Body of pancreas (tissue), 4 donors: Measurements from ENCODE around the gene CHSY1.

ENCODE experiments used
- CTCF ChIP-seq, 7 experiments: fragments of 450-650 bp in 4 of 7; fragments of 200-600 bp in 3 of 7; sonication (generic) in 3 of 7; IDR thresholded peaks; one replicate each; pipeline ENCODE4 v1.5.1; 2016 to 2019; ENCODE audit warnings: antibody characterized with exemption in 7 of 7
- POLR2A ChIP-seq, 3 donors: fragments of 450-650 bp; IDR thresholded peaks; one replicate each; pipeline ENCODE4 v1.6.1; 2016; ENCODE audit warnings: antibody characterized with exemption in 3 of 3, mild to moderate bottlenecking in 2 of 3

DNA sequence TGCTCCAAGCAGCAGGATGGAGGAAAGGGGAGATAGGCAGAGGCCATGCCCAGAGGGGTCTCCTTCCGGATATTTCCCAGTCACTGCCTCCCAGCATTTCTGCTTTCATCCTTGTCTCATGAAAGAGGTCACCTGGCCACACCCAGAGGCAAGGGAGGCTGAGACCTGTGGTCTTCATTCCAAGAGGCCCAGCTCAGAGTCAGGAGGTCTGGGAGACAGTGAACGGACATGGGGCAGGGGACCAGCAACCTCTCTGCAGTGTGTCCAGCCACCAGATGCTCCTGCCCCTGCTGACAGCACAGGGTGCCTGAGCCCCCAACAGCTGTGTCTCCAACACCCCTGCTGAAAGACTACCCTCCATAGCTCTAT is 111.2 kb downstream of the CHSY1 start:
- no peak for TF ChIP-seq CTCF (IDR thresholded peaks at IDR 0.05)
- TF ChIP-seq POLR2A (IDR thresholded peaks at IDR 0.05) = no peak
